Skin of body (tissue), 2 donors: ENCODE measurements around the gene CFAP100. TPM values are rescaled to one million over a fixed set of nuclear protein-coding genes. Genes with fewer than 3 reads are reported as not detected.

Experiments used
- DNase-seq: peaks from one replicate; lab custom pipeline; 2025; lab: John Stamatoyannopoulos, UW
- total RNA-seq: library from RNA; depleted of rRNA; stranded (reverse); fragments of >200 nt; gene quantifications from one replicate; pipeline ENCODE4 v1.2.3, GENCODE V29; 2014

Gene CFAP100
- total RNA-seq, 1 donor from 2014 or later: not detected

DNA sequence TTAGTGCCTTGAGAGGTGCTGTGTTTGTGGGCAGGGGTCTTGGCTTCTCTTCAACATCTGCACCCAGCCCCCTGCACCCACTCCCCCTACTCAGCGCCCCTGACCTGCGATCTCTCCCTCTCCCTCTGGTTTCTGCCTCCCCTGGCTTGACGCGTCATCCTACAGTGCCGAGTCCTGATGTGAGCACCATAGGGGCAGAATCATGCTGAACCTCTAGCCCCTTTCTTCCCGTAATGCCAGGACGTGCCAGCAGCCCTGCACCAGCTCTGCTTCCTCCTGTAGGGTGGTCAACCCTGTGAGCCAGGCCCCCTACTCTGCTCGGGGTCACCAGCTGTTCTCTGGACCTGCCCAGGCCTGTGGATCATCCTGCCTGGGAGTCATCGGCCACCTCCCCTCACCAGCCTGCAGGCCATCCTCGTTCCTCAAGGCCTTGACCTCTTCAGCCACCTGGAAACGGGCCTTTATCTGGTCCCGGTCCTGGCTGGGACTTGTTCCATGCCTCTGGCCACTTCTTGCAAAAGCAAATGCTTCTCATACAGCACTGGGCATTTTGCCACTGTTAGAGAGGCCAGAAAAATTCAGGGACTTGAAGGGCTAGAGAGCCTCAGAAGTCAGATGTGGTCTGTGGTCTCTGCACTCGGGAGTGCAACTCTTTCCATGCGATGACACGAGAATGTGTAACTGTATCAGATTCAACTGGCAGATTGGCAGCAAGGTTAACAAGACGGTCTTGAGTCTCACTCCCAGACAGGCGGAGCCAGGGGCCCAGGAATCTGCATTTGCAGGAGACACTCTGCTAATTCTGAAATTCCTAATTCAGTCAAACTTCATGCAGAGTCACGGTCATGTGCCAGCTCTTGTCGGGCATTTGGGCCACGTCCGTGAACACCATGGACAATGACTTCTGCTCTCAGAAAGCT lies 20.8 kb upstream of the CFAP100 start:
- no peak for DNase-seq

DNA sequence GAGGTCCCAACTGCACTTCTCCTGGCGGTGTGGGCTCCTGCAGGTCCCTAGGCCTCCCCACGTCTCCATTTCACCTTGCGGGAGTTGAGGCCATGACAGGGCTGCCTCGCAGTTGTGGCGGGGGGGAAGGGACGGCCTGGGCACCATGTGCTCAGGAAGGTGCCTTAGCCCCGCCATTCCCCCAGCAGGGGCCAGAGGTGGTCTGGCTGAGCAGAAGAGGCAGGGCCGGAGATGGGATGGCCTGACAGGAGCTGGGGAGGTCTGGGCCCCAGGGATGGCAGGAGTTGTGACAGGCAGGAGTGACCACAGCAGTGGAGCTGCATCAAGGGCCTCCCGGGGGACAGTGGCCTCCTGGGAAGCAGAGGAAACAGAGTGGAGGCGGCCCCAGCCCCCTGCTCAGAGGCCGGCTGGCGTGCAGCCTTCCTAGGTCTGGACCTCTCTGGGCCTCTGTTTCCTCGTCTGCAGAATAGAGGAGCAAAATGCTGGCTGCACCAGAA lies 18.8 kb upstream of the CFAP100 start:
- DNase-seq: no peak

DNA sequence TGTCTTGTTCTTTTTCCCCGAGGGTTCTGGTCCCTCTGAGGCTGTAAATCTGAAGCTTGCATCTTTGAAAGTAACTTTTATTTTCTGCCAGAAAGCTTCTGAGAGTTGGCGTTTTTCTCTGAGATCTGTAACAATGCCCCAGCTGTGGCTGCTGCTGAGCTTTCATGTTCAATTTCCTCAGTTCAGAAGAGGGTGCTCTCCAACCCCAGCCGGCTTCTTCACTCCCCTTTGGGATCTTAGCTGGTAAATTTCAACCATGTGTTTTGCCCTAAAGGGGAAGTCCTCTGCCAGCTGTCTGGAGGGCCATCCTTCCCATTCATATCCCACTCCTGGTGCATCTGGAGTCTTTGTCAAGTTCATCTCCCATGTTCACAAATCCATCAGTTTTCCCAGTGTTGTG lies 18.3 kb upstream of the CFAP100 start:
- DNase-seq: peak; percentile 11

DNA sequence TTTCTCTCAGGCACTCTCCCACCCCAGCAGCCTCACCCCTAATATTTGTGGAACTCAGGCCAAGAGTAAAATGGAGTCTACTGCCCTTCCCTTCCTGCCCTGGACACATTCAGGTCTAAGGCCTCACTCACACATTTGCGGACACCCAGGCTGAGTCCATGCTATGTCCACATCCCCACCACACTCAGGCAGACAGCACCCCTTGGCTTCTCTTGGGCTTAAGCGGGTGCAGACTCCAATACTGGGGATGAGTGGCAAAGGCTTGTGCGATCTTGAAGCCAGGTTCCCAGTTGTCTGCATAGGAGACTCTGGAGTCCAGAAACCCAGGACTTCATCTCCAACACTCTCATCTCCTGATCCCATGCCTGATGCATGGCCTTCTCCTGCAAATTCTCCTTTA lies 17.5 kb upstream of the CFAP100 start:
- no peak for DNase-seq

DNA sequence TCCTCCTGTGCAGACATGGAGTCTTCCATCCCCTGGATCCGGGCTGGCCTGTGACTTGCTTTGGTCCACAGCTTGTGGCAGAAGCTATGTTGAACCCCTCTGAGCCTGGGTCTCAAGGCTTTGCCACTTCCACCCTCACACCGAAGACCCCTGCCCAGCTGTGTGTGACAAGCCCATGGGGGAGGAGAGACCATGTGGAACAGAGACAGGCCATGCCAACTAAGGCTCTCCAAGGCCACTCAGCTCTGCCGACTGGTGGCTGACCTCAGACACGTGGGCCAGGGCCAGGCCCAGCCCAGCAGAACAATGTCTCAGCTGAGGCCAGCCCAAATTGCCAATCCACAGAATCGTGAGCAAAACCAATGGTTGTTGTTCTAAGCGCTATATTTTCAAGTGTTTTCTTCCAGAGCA lies 16.4 kb upstream of the CFAP100 start:
- no peak for DNase-seq

DNA sequence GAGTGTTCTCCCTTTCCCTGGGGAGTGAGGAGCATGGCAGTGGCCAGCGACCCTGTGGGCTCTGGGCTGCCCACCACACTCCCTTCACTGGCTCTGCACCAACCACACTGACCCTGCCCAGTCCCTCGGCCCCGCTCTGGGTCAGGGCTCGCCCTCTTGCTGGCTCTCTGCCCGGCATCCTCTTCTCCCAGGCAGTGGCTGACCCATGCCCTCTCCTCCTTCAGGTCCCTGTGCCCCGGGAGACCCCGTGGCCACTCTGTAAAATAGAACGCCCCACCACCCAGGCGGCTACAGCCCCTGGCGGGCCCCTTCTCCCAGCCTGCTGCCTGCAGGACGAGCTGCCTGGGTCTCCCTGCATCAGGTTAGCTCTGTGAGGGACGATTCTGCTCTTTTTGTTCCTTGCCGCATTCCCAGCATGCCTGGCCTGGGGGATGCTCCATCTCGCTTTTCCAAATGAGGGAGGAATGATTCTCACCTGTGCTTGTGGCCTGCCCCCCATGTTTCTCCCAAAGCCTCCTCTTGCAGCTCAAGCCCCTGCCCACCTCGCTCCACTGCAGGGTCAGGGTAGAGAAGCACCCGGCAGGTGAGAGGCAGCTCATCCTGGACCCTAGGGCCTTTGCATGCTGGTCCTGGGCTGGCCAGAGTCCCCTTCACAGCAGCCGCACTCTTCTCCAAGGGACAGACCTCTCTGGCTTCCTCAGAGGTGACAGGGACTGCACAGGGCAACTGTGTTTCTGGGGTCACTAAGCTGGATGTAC lies 14.5 kb upstream of the CFAP100 start:
- DNase-seq: no peak

DNA sequence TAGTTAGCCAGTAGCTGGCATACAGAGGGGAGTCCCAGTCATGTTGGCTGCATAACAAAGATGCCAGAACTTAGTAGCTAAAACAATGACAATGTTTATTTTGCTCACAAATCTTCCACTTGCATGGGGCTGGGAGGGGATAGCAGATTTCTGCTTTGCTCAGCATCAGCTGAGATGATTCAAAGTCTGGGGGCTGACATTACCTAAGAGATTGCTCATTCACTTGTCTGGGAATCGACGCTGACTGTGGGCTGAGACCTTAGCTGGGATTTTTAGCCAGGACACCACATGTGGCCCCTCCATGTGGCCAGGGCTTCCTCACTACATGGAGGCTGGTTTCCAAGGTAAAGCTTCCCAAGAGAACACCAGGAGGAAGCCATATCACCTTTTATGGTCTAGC lies 12.7 kb upstream of the CFAP100 start:
- no peak for DNase-seq

DNA sequence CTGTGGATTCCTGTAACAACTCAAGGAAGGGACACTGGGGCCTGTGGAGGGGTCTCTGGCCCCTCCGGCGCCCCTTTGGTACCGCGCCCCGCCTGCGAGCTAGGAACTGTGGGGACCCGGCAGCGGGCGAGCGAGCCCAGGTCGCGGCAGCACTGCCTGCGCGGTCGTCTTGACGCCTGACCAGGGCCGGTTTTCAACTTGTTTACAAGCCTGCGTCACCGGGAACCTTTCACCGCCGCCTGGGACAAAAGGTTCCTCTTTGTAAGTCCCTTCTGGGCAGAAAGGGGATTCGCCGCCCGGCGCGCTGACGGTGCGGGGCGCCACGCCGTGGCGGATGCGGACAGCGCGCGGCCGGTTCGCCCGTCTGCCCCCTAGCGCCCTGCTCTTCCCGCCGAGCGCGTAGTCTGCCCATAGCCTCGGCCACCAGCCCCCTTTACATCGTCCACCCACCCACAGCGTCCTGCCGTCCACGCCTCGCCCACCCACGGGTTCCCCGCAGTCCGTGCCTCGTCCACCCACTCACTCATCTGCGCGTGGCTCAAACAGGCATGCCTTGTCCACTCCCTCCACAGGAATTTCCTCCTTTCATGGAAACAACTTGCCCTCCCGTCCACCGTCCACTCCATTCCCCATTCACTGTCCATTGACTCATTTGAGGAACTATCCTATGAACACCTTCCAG lies 5.5 kb upstream of the CFAP100 start:
- DNase-seq: peak; percentile 43

DNA sequence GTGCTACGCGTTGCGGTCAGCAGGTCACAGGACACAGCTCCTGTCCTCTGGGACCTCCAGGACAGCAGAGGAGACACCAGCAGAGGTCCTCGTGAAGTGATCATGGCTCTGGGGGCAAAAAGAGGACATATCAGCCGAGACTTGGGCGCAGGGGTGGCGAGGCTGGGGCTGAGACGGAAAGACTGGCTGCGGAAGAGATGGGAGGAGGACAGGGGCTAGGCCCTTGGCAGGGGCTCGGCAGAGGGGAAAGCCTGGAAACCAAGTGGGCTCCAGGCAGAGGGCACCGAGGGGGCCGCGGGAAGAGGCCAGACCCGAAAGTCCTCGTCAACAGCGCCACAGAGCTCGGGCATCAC lies 4.9 kb upstream of the CFAP100 start:
- DNase-seq: no peak

DNA sequence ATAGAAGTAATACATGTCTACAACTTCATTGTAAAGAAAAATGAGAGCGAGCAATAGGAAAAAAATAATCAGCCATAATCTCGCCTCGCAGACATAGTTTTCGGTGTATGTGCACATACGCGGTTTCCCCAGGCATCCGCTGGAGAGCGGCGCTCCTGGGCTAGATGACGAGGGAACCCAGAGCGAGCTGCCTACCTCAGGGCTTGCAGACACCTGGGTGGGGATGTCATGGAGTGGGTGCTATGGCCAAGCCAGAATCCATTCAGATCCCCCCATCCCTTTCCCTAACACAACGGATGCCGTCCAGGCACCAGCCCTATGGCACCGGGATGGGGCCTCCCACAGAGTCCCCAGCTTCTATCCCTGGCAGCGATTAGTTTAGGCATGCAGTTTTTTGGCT lies 4.5 kb upstream of the CFAP100 start:
- DNase-seq: no peak

DNA sequence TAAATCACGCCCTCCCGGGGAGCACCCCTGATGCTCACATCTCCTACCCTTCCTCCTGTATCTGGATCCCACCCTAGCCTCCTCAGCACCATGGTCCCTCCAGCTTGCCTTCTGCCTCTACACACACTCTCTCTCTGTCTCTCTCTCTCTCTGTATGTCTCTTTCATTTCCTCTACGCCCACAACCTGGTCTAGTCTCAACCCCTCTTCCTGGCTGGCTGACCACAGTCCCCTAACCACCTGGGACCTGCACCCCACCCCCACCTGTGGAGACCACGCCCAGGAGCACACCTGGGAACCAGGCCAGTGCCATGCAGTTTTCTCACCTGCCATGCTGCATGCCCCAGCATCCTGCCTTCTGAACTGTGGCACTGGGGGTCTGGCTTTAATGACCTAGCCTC lies 4.0 kb upstream of the CFAP100 start:
- DNase-seq: no peak

DNA sequence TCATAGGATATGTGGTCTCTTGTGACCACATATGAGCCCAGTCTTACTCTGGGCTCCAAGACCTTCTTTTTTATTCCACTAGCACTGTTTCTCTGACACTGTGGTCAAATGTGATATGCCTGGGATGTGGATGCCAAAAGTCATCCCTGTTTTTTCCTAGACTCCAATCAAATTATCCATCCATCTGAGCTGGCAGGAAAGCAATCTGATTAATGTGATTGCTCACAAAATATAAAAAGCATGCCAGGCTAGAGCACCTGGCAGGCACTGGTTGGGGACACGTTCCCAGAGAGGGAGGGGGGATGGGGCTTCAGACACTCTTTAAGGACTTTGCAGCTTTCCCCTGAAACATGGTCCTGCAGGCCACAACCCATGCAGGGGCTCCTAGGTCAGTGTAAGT lies 3.1 kb upstream of the CFAP100 start:
- no peak for DNase-seq

DNA sequence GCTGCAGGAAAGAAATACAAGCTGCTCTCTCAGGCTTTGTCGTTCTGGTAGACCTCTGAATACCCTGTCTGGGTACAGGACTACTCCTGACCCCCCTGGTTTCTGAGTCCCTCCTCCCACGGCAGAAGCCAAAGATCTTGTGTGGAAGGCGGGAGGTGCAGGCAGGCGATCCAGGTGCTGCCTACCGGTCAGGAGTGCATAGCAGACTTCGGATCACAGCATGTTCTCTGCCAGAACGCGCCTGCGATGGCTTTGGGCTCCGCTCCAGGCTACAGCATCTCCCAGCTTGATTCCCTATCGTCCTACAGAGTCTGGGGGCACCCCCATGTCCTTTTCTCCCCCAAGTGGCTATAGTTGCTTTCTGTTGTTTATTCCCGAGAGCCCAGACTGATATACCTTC lies 2.5 kb upstream of the CFAP100 start:
- no peak for DNase-seq

DNA sequence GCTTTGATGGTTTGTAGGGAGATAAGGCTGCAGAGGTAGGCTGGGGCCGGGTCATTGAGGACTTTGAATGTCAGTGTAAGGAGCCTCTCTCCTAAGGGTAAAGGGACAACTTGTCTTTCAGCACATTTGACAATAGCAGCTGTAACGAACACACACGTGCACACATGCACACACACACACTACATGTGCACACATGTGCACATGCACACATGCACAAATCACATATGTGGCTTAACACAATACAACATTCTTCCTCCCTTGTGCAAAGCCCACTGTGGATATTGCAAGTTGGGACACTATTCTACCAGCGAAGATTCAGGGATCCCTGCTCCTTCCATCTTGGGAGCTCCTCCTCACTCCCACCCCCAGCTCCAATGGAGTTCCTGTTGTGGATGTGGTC lies 1.1 kb upstream of the CFAP100 start:
- DNase-seq: no peak

DNA sequence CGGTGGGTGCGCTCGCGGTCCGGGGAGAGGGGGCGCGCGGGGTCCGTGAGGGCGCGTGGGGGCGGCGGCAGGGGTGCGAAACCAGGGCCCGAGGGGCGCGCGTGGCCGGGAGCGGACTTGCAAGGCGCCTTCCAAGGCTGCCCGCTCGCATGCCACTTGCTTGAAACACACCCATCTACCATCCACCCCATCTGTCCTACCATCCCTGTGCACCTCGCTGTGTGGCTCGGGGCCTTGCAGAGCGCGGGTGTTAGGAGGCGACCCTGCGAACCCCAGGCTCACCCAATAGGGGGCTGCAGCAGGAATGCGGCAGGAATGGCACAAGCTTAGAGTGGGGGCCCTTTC lies 240 bp downstream of the CFAP100 start:
- no peak for DNase-seq

DNA sequence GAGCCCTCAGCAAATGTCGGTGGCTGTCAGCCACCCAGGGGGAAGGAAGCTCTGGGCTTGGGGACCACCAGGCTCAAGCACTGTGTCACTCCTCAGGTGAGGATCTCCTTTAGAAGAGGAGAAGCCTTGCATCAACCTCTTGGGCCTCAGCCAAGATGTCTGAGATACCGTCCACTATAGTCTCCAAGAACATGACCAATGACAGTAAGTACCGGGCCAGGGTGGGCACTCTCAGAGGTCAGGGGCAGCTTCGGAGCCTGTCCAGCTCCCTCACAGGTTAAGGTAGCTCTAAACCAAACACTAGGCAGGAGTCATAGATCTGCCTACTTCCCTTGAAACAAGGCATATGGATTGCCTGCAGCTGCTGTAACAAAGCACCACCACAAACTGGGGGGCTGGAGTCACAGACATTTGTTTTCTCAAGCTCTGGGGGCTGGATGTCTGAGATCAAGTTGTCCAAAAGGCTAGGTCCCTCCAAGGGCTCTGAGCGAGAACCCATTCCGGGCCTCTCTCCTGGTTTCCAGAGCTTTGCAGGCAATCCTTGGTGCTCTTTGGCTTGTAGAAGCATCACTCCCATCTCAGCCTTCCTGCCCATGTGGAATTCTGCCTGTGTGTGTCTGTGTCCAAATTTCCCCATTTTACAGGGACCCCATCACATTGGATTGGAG lies 1.3 kb downstream of the CFAP100 start:
- DNase-seq: no peak

DNA sequence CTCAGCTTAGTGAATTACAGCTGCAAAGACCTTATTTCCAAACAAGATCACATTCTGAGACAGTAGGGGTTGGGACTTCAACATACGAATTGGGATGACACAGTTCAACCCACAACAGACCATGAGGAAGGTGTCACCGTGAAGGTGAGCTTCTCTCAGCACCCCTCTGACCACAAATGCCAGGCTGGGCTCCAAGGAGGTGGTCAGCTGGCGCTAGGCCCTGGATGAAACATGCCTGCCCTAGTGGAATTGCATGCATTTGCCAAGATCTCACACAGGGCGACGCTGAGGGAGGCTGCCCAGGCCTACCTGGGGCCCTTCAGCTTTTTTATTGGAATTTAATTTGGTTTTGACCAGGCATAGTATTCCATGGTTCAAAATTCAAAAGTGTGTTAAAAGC lies 1.8 kb downstream of the CFAP100 start:
- DNase-seq: no peak

DNA sequence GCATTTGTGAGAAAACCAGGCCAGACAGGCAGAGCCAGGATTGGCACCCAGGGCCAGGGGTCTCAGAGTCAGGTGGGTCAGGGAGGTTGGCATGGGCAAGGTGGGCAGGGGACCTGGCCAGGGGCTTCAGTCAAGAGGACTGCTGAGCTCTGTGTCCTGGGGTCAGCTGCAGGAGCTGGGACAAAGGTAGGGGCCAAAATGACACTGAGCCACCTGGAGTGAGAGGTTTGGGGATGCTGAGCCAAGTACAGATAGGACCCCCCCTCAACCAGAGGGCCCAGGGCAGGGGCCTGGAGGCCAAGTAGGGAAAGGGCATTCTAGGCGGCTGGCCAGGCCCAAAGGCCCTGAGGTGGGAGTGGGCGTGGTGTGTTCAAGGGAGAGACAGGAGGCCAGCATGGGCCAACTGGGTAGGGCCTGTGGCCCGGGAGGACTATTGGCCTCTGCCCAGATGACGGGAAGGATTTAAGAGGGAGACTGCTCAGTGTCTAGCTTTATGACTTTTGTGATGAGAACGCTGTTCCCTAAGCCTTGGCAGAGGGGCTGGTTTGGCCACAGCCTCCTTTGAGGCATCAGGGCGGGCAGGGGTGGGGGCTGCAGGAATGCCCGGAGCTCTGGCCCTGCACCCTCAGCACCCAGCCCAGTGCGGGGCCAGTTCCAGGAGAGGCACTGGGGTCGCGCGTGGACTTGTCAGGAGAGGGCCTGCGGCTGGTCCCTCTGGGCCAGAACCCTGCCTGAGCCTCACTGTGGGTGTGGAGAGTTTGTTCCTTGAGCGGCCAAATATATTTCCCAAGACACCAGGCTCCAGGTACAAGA lies 3.1 kb downstream of the CFAP100 start:
- DNase-seq: no peak

DNA sequence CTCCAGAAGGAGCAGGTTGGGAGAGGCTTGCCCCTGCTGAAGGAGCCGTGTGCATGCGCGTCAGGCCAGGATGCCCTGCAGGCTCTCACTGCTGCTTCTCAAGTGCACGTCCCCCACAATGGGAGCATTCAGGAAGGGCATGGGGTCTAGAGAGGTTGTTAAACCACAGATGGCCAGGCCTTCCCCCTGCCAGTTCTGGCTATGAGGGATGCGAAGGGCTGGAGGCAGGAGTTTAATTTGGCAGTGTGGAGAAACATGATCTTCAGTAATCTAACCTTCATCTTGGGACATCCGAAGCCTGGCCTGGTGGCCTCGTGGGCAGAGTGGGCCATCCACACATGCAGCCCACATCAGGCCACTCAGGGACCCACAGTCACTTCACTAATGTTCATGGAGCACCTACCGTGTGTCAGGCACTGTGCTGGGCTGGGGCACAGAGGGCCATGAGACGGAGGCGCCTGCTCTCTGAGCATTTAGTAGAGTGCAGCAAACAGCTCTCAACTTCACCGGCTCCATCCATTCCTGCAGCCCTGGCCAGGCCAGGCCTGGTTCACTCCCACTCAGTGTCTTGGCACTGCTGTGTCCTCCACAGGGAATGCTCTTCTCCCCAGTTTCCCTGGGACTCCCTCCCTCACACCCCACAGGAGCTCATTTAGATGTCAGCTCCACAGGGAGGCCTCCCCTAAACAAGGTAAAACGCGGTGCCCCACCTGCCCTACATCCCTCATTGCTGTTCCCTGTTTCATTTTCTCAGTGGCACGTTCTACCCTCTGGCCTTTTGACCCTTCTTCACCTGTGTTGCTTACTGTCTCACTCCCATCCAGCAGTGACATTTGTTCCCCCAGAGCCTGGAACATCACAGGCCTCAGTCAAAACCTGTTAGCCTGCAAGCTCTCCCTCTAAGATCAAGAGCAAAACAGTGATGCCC lies 4.0 kb downstream of the CFAP100 start:
- no peak for DNase-seq

DNA sequence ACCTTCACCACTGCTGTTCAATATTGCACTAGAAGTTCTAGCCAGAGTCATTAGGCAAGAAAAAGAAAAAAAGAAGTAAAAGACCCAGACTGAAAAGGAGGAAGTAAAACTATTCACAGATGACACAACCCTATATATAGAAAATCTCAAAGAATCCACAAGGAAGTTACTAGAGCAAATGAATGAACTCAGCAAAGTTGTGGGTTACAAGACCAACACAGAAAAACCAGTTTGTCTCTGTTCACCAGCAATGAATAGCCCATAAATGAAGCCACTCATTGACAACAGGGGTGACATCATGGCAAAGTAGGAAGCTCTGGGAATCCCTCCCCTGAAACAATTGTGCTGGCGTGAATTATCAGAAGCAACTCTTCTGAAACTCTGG lies 4.6 kb downstream of the CFAP100 start:
- no peak for DNase-seq
